ENCODE data around the gene PTPRE. TPM values are rescaled to one million over a fixed set of nuclear protein-coding genes. Genes with fewer than 3 reads are reported as not detected.
A peak's percentile ranks its signal among the peaks of the same experiment; 100 is the strongest.

The PTPRE gene
- total RNA-seq, 1 experiment from 2014 or later, result 0.70 TPM

GRCh38 chr10:127997271-127997670 lies 90.4 kb downstream of the PTPRE start:
- no peaks in the 10 kb centered on the region for H3K79me1 ChIP-seq (ENCODE audit: insufficient read depth, low read depth, low read length, poor library complexity, severe bottlenecking)
- no peak for TF ChIP-seq CTCF (conservative IDR thresholded peaks at IDR 0.05)
- Mint-ChIP-seq H3K4me3 (no peak overlapping the region), H3K36me3 (ENCODE audit: insufficient read depth in 1 of 3, low read depth in 3 of 3) (no peaks in the 10 kb centered on the region), H3K9me3 (no peaks in the 10 kb centered on the region), H3K27me3 (ENCODE audit: low read depth) (peaks cover 7% of the 10 kb centered on the region; the same call in 1 of the 2 replicates), H3K4me1 (peaks cover 5 to 12% of the 10 kb centered on the region in 2 experiments; a peak in 3 of 4 replicates), H3K27ac (no peak overlapping the region)
- no peak overlapping the region for H3K56ac ChIP-seq (ENCODE audit: insufficient read length, low read depth, low read length)
- H3K4ac ChIP-seq (ENCODE audit: low read depth, low read length), result no peak overlapping the region
- H3K9ac ChIP-seq (ENCODE audit: extremely low read depth, insufficient read length, low read length), result no peak overlapping the region
- H2BK12ac ChIP-seq (ENCODE audit: insufficient read length, low read depth, low read length), result no peak overlapping the region
- no peak for DNase-seq
- H2BK5ac ChIP-seq (ENCODE audit: insufficient read length, low read length), result no peak overlapping the region
- no peak overlapping the region for H2AFZ ChIP-seq (ENCODE audit: low read length)
- H4K5ac ChIP-seq (ENCODE audit: insufficient read length, low read depth, low read length), result no peak overlapping the region
- H3K23me2 ChIP-seq (ENCODE audit: insufficient read length, low read depth, low read length, poor library complexity, severe bottlenecking), result no peaks in the 10 kb centered on the region
- H4K20me1 ChIP-seq (ENCODE audit: control insufficient read depth, insufficient read depth, insufficient read length), result no peaks in the 10 kb centered on the region
- no peak overlapping the region for H3K14ac ChIP-seq (ENCODE audit: insufficient read depth, low read length)
- H3K27me3 ChIP-seq (ENCODE audit: insufficient read depth, low read length), result no peaks in the 10 kb centered on the region
- no peak overlapping the region for H3K27ac ChIP-seq (ENCODE audit: insufficient read length, low read depth, low read length)
- H3T11ph ChIP-seq (ENCODE audit: low read length), result no peak overlapping the region
- no peak overlapping the region for H2BK120ac ChIP-seq (ENCODE audit: low read depth, low read length, poor library complexity, severe bottlenecking)
- H4K91ac ChIP-seq (ENCODE audit: insufficient read length, low read depth, low read length), result no peak overlapping the region
- H2BK15ac ChIP-seq (ENCODE audit: low read depth, low read length), result no peak overlapping the region
- no peak overlapping the region for H3K23ac ChIP-seq (ENCODE audit: insufficient read length, low read depth, low read length)
- H3K18ac ChIP-seq (ENCODE audit: insufficient read length, low read depth, low read length), result peak overlapping the region; percentile 7
- H2AK5ac ChIP-seq (ENCODE audit: insufficient read length, low read length), result no peak overlapping the region
- H3K4me1 ChIP-seq (ENCODE audit: insufficient read depth, low read length), result no peaks in the 10 kb centered on the region
- WGBS (ENCODE audit: extremely low coverage, insufficient read length, low lambda C conversion rate), result no CpG with 5 or more reads among the region's 4 CpGs
- no peak overlapping the region for H3K4me2 ChIP-seq (ENCODE audit: insufficient read depth, insufficient read length, low read length)
- H3K79me2 ChIP-seq (ENCODE audit: insufficient read depth, low read length), result no peaks in the 10 kb centered on the region
- H2BK20ac ChIP-seq (ENCODE audit: low read depth, low read length, poor library complexity, severe bottlenecking), result no peak overlapping the region
- no peak overlapping the region for H4K8ac ChIP-seq (replicated peaks; ENCODE audit: insufficient read length, low read depth, low read length)
- no peaks in the 10 kb centered on the region for H3K9me3 ChIP-seq (ENCODE audit: control insufficient read depth, low read depth, low read length)

All from H9 (cell line).